ENCODE measurements around the gene PLD4.
"Not testable (repeated sequence)": the region's sequence is repeated elsewhere in the genome, so short reads cannot be mapped to it uniquely, and the experiment has no call there.

GRCh38 chr14:104884381-104884780 lies 40.3 kb upstream of the PLD4 start:
- TF ChIP-seq POLR2A, POLR2AphosphoS5 (IDR thresholded peaks at IDR 0.05): not testable (repeated sequence)
